Stimulated activated CD8-positive, alpha-beta memory T cell treated with anti-CD3 and anti-CD28 coated beads, Interleukin-15, amount 100 ng/mL, for 4 hours (primary cell): ENCODE measurements around the gene PPP1R15B.

Experiments used
- DNase-seq, 2 donors: peaks; one replicate each; pipeline ENCODE4 v3.0.0-alpha.2; 2020; ENCODE audit warnings: low read depth in 2 of 2

Gene PPP1R15B

GRCh38 chr1:204411451-204412204 lies at the start of gene PPP1R15B:
Gene PPP1R15B (minus strand): TSS chr1:204411817. CDS start chr1:204411411, 406 bp downstream.
- DNase-seq, result peak; percentile 93 to 97

- DNase-seq, result no peak
These were observed 48.7 kb upstream of the PPP1R15B start for GRCh38 chr1:204460346-204460745.

- no peak for DNase-seq
These were observed 48.1 kb upstream of the PPP1R15B start for GRCh38 chr1:204459706-204460105.

GRCh38 chr1:204457666-204458065 lies 46.0 kb upstream of the PPP1R15B start:
- DNase-seq, result no peak

- DNase-seq, result no peak
These were observed 45.3 kb upstream of the PPP1R15B start for GRCh38 chr1:204456826-204457442.

GRCh38 chr1:204455831-204456145 lies 44.2 kb upstream of the PPP1R15B start:
- no peak for DNase-seq

GRCh38 chr1:204455063-204455830 lies 43.6 kb upstream of the PPP1R15B start:
- no peak for DNase-seq

GRCh38 chr1:204454476-204454875 lies 42.9 kb upstream of the PPP1R15B start:
- DNase-seq, result no peak

GRCh38 chr1:204453141-204453772 lies 41.6 kb upstream of the PPP1R15B start:
- DNase-seq, result peak; percentile 62 to 79

GRCh38 chr1:204451352-204452124 lies 39.9 kb upstream of the PPP1R15B start:
- DNase-seq, result no peak

GRCh38 chr1:204450461-204451257 lies 39.0 kb upstream of the PPP1R15B start:
- no peak for DNase-seq

GRCh38 chr1:204449678-204450280 lies 38.2 kb upstream of the PPP1R15B start:
- no peak for DNase-seq

GRCh38 chr1:204448991-204449677 lies 37.5 kb upstream of the PPP1R15B start:
- DNase-seq, result no peak

GRCh38 chr1:204448344-204448964 lies 36.8 kb upstream of the PPP1R15B start:
- DNase-seq, result no peak

GRCh38 chr1:204447736-204448135 lies 36.1 kb upstream of the PPP1R15B start:
- no peak for DNase-seq

GRCh38 chr1:204447190-204447589 lies 35.6 kb upstream of the PPP1R15B start:
- no peak for DNase-seq

GRCh38 chr1:204446413-204447111 lies 34.9 kb upstream of the PPP1R15B start:
- peak; percentile 49 to 65 for DNase-seq

GRCh38 chr1:204445860-204446412 lies 34.3 kb upstream of the PPP1R15B start:
- no peak for DNase-seq
